Measurements from ENCODE around the gene RHOT1. TPM values are rescaled to one million over a fixed set of nuclear protein-coding genes. Genes with fewer than 3 reads are reported as not detected.

The RHOT1 gene
- total RNA-seq = 43.1 and 55.8 TPM in 2 replicates

DNA sequence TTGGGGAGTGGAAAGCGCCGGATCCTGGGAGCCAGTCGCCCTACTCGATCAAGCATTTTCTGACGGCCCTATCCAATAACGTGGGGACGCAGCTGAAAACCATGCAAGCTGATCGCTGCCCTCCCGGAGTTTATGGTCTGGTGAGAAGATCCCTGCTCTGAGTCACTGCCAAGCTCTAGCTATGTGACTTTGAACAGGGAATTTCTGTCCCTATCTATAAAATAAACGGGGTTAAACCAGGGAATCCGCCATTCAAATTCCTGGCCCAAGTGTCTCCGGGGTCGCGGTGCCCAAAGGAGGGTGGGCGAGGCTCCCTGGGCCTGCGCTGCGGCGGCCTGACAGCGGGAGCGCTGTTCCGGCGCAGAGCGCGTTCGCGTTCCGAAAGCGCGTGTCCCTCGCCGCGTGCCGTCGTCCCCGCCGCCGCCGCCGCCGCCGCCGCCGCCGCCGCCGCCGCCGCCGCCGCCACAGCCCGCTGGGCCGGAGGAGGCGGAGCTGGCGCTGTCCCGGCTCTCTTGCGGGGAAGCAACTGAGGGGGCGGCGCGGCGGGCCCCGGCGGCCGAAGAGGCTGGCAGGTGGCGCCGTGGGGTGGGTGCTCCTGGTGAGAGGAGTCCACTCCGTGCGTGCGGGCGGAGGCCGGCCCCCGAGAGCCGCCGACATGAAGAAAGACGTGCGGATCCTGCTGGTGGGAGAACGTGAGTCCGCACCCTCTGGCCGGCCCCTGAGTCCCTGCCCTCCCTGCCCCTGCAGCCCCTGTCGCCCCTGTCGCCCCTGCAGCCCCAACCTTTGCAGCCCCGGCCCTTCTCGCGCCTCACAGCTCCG, at the start of gene RHOT1:
TSS of gene RHOT1 (plus strand) at position 465 of the 819 bp plus-strand sequence. CDS start at position 656, 191 bp downstream.

DNA sequence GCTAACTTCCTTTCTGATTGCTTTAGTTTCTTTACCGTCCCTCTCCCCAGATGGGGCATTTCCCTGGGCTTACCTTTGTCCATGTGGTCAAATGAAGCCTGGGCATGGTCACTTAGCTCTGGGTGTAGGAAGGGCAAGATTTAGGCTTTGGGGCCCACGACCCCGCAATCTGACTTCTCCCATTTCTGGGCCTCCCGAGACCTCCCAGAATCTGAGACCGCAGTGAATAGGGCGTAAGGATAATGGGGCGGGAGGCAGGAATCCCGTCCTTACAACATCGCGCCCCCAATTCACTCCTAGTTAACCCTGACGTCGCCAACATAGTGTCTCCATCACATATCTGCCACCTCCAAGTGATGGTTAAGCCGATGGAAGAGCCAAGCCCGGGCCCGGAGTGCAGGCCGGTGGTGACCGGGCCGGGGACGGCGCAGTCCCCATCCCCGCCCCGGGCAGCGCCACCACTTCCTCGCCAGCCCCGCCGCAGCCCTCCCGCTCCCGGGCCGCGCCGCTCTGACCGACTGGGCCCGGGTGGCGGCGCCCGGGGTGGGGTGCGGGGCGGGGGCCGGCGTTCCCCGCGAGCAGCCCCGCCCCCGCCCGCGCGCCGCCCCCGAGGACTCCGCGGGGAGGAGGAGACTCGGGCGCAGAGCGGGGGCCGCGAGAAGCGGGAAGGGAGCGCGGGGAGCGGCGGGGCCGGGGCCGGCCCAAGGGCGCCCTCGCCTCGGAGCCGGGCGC, 123.1 kb downstream of the RHOT1 start, which contains the start of gene RHBDL3:
TSS of gene RHBDL3 (plus strand) at position 641 of the 732 bp plus-strand sequence. CDS start 358 bp downstream, outside the sequence.

Other genes with a start within 250 kb of the RHOT1 start
- 37.5 and 48.1 TPM in 2 replicates for gene UTP6, start 240.8 kb upstream of the RHOT1 start, total RNA-seq
- gene SUZ12, start 205.5 kb upstream of the RHOT1 start, total RNA-seq = 16.9 and 18.6 TPM in 2 replicates
- gene LRRC37B, start 135.1 kb upstream of the RHOT1 start, total RNA-seq = 3.6 and 11.3 TPM in 2 replicates
- gene RHBDL3, start 123.3 kb downstream of the RHOT1 start, total RNA-seq = under 0.01 TPM in 1 of 2 replicates, not detected in the other
- gene C17orf75, start 199.7 kb downstream of the RHOT1 start, total RNA-seq = 15.9 and 19.2 TPM in 2 replicates
- gene ZNF207, start 207.7 kb downstream of the RHOT1 start, total RNA-seq = 76.7 and 86.3 TPM in 2 replicates

Measured in regular cardiac myocyte (primary cell).